SK-N-SH treated with all-trans-retinoic acid at 6 μM for 48 hours (cell line): Measurements from ENCODE around the gene ARHGAP30.

Experiments used
- ESRRG ChIP-seq: fragments of 250-450 bp; sonication (Bioruptor Pico); IDR thresholded peaks from 2 replicates; pipeline ENCODE4 v1.6.1; 2021; ENCODE audit warnings: mild to moderate bottlenecking
- ISL1 ChIP-seq: fragments of 250-450 bp; sonication (Bioruptor Pico); IDR thresholded peaks from 2 replicates; pipeline ENCODE4 v2.1.2; 2022; ENCODE audit warnings: mild to moderate bottlenecking, moderate library complexity
- RARB ChIP-seq: fragments of 250-450 bp; sonication (Bioruptor Pico); IDR thresholded peaks from 2 replicates; pipeline ENCODE4 v1.8.0; 2021; ENCODE audit warnings: mild to moderate bottlenecking, moderate library complexity
- SNAI2 ChIP-seq: fragments of 250-450 bp; sonication (Bioruptor Pico); IDR thresholded peaks from 2 replicates; pipeline ENCODE4 v1.5.0; 2020; ENCODE audit warnings: mild to moderate bottlenecking, moderate library complexity
- TCF4 ChIP-seq: fragments of 250-450 bp; sonication (Bioruptor Pico); IDR thresholded peaks from 2 replicates; pipeline ENCODE4 v1.8.0; 2021; ENCODE audit warnings: mild to moderate bottlenecking, moderate library complexity, borderline replicate concordance
- ZFP3 ChIP-seq: fragments of 250-450 bp; sonication (Bioruptor Pico); IDR thresholded peaks from 2 replicates; pipeline ENCODE4 v1.5.0; 2020; ENCODE audit warnings: mild to moderate bottlenecking, moderate library complexity
- ZFP30 ChIP-seq: fragments of 450-650 bp; formaldehyde crosslinking; IDR thresholded peaks from 2 replicates; pipeline ENCODE4 v1.5.0; 2022; ENCODE audit warnings: mild to moderate bottlenecking, moderate library complexity
- ZNF8 ChIP-seq: fragments of 450-650 bp; formaldehyde crosslinking; IDR thresholded peaks from 2 replicates; pipeline ENCODE4 v1.5.0; 2020; ENCODE audit warnings: mild to moderate bottlenecking, moderate library complexity
- TF ChIP-seq, protein P1 (sequence below): fragments of 250-450 bp; sonication (Bioruptor Pico); IDR thresholded peaks from 2 replicates; pipeline ENCODE4 v1.8.0; 2020; ENCODE audit warnings: mild to moderate bottlenecking, moderate library complexity, borderline replicate concordance

GRCh38 chr1:161048949-161049722 is 20.6 kb downstream of the ARHGAP30 start:
- TF ChIP-seq ESRRG (CRISPR knock-in tag) (no peak), ZNF8 (CRISPR knock-in tag) (no peak), TCF4 (CRISPR knock-in tag) (no peak), SNAI2 (CRISPR knock-in tag) (no peak), ZFP30 (no peak), RARB (CRISPR knock-in tag) (no peak), ZFP3 (CRISPR knock-in tag) (no peak), ISL1 (CRISPR knock-in tag) (no peak)
- TF ChIP-seq, protein P1, sequence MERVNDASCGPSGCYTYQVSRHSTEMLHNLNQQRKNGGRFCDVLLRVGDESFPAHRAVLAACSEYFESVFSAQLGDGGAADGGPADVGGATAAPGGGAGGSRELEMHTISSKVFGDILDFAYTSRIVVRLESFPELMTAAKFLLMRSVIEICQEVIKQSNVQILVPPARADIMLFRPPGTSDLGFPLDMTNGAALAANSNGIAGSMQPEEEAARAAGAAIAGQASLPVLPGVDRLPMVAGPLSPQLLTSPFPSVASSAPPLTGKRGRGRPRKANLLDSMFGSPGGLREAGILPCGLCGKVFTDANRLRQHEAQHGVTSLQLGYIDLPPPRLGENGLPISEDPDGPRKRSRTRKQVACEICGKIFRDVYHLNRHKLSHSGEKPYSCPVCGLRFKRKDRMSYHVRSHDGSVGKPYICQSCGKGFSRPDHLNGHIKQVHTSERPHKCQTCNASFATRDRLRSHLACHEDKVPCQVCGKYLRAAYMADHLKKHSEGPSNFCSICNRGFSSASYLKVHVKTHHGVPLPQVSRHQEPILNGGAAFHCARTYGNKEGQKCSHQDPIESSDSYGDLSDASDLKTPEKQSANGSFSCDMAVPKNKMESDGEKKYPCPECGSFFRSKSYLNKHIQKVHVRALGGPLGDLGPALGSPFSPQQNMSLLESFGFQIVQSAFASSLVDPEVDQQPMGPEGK (CRISPR knock-in tag): no peak
